Pons (tissue), 1 donor: Measurements from ENCODE around the gene TNKS1BP1.

Source experiments
- DNase-seq: peaks from one replicate; pipeline ENCODE4 v3.0.0-alpha.2; 2016; ENCODE audit warnings: low spot score

TNKS1BP1 gene

DNA sequence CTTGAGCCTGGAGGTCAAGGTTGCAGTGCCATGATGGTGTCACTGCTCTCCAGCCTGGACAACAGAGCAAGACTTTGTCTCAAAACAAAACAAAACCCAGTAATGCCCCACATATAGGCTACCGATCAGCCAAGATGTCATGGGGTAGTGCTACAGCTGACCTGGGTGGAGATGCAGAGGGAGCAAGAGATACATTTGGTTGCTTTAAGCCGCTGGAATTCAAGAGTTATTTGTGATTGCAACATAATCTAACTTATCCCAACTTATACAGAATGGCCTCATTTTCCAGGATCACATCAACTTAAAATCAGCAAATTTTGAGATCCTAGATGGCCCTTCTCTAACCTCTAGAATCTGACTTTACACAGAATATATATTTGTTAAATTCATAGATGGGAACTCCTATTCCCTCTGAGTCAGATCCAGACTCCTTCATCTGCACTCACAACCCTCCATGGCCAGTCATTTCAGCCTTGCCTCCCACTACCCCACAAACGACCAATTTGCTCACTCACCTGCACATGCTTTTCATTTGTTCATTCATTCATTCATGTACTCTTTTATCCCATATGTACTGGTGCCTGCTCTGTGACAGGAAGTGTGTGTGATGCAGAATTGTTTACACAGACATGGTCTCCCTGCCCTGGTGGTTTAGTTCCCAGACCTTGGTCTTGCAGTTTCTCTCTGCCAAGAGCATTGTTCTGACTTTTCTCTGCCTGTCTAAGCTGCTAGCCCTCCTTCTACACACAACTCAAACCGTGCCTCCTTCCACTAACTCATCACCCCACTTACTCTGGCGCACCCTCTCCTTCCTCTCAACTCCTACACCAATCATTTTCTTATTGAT, 63.6 kb downstream of the TNKS1BP1 start:
- DNase-seq: no peak

DNA sequence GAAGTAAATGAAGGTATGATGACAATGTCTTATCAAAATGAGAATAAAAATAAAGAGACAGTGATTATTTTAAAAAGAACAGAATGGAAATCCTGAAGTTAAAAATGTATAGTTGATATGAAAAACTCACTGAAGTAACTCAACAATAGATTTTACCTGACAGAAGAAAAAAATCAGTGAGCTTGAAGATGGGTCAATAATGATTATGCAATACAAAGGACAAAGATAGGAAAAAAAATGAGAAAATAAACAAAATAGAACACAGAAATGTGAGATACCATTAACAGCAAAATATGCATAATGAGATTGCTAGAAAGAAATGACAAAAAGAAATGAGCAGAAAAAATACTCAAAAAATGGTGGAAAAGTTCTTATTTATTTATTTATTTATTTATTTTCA, 68.6 kb downstream of the TNKS1BP1 start:
- DNase-seq: no peak

GRCh38 chr11:57255618-57256017, 69.1 kb downstream of the TNKS1BP1 start:
- no peak for DNase-seq

GRCh38 chr11:57254631-57255030, 70.1 kb downstream of the TNKS1BP1 start:
- DNase-seq: no peak

DNA sequence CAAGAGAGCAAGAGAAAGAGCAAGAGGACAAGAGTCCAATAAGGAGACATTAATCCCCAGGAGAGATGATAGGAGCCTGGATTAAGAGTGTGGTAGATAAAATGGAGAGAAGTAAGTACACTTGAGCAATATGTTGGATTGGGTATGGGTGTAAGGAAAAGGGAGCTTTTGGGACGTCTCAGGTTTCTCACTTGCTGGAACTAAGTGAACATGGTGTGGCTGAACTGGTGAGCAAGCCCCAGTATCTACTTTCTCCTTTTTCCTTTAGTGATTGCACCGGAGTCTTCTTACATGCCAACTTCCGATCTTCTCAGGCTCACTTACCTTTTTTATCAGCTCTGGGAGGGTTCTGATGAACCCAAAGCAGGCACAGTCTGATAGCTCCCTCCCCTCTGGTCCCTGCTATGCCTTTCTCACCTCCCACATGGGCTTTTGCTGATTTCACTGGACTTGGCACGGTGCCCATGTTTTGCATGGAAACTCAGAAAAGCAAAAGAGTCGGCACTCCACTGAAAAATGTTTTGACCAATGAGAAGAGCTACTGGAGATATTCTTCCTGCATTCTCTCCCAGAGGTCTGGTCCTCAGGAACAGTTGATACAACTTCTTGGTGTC, 73.2 kb downstream of the TNKS1BP1 start:
- no peak for DNase-seq

DNA sequence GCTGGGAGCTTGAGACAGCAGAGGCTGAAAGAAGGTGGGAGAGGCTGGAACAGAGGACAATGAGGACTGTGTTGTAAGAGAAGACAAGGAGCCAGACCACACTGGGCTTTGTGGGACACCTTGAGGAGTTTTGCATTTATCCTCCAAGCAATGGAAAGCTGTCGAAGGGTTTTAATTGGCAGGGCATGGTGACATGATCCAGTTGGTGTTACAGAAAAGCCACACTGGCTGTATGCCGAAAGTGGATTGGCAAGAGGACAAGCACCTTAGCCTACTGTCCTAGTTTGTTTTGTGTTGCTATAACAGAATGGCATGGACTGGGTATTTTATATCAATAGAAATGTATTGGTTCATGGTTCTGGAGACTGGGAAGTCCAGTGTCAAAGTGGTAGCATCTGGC, 73.7 kb downstream of the TNKS1BP1 start:
- no peak for DNase-seq
